Ishikawa (cell line): Measurements from ENCODE around the gene TRIM9.

ENCODE experiments used
- CEBPB ChIP-seq: IDR thresholded peaks from 2 replicates; pipeline ENCODE4 v1.6.1; 2012
- REST ChIP-seq: IDR thresholded peaks from 2 replicates; pipeline ENCODE4 v1.6.1; 2012; ENCODE audit warnings: low read depth, mild to moderate bottlenecking
- YY1 ChIP-seq: IDR thresholded peaks from 2 replicates; pipeline ENCODE4 v1.6.1; 2012; ENCODE audit warnings: low read depth

DNA sequence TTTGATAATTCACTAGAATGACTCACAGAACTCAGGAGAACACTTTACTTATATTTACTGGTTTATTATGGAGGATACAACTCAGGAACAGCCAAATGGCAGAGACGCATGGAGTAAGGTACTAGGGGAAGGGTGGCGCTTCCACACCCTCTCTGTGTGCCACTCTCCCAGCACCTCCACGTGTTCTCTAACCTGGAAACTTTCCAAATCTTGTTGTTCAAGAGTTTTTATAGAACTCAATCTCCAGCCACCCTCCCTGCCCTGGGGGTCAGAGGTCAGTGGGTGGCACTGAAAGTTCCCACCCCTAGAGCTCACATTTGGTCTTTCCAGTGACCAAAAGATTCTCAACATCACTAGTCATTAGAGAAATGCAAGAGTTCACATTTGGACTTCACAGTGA lies 13.2 kb downstream of the TRIM9 start:
- TF ChIP-seq REST (no peak), YY1 (no peak), CEBPB (no peak)
